ENCODE measurements around the gene UBIAD1.

DNA sequence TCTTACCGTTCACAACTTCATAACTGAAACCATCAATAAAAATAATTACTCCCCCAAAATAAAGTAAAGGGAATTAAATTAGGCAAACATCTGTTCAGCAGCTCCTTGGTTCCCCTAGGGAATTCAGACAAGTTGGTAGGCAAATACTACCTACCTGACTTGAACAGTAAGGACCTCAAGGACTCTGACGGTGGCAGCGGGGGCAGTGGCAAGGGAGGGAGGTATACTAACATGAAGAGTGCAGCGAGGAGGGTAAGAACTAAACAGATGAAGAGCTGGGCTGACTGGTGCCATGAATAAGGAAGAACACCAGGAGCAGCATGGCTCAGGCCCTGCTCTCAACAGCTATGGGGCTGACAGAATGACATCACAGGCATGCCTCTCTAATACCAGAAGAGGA, 43.8 kb upstream of the UBIAD1 start:
- TF ChIP-seq DMBX1 (CRISPR knock-in tag; IDR thresholded peaks at IDR 0.05; ENCODE audit: borderline replicate concordance): no peak
- TF ChIP-seq ZNF449 (CRISPR knock-in tag; IDR thresholded peaks at IDR 0.05): no peak
